ENCODE data around the gene SRD5A3. TPM values are rescaled to one million over a fixed set of nuclear protein-coding genes. Genes with fewer than 3 reads are reported as not detected.
"Not testable (repeated sequence)": the region's sequence is repeated elsewhere in the genome, so short reads cannot be mapped to it uniquely, and the experiment has no call there.

The SRD5A3 gene
- total RNA-seq, 1 donor from 2014 or later = 9.0 TPM

- FAIRE-seq (no peak), DNase-seq (ENCODE audit: low spot score in 2 of 2) (no peak)
Measured at GRCh38 chr4:55343887-55344286, 2.2 kb upstream of the SRD5A3 start.

GRCh38 chr4:55345054-55345453, 988 bp upstream of the SRD5A3 start:
- FAIRE-seq (no peak), DNase-seq (ENCODE audit: low spot score in 2 of 2) (no peak)

- DNase-seq (ENCODE audit: low spot score in 2 of 2) (no peak), FAIRE-seq (no peak)
Measured at GRCh38 chr4:55346851-55347255, 811 bp downstream of the SRD5A3 start.

- DNase-seq (ENCODE audit: low spot score in 2 of 2) = no peak
- FAIRE-seq = no peak
Measured at GRCh38 chr4:55347610-55348228, 1.7 kb downstream of the SRD5A3 start.

- no peak for DNase-seq (ENCODE audit: low spot score in 2 of 2)
- no peak for FAIRE-seq
Measured at GRCh38 chr4:55348466-55348865, 2.4 kb downstream of the SRD5A3 start.

- FAIRE-seq; DNase-seq (ENCODE audit: low spot score in 2 of 2): not testable (repeated sequence)
Measured at GRCh38 chr4:55350870-55351269, 4.8 kb downstream of the SRD5A3 start.

- FAIRE-seq (no peak), DNase-seq (ENCODE audit: low spot score in 2 of 2) (no peak)
Measured at GRCh38 chr4:55351824-55352223, 5.8 kb downstream of the SRD5A3 start.

GRCh38 chr4:55352726-55353125, 6.7 kb downstream of the SRD5A3 start:
- no peak for FAIRE-seq
- DNase-seq (ENCODE audit: low spot score in 2 of 2) = no peak

GRCh38 chr4:55353228-55353747, 7.2 kb downstream of the SRD5A3 start:
- DNase-seq (ENCODE audit: low spot score in 2 of 2) = not testable (repeated sequence)

GRCh38 chr4:55354648-55355047, 8.6 kb downstream of the SRD5A3 start:
- FAIRE-seq = no peak
- DNase-seq (ENCODE audit: low spot score in 2 of 2) = no peak

More at GRCh38 chr4:55353228-55353747, 7.2 kb downstream of the SRD5A3 start:
- not testable (repeated sequence) for FAIRE-seq

GRCh38 chr4:55355555-55355954, 9.5 kb downstream of the SRD5A3 start:
- FAIRE-seq (no peak), DNase-seq (ENCODE audit: low spot score in 2 of 2) (no peak)

- DNase-seq (ENCODE audit: low spot score in 2 of 2) (no peak), FAIRE-seq (no peak)
Measured at GRCh38 chr4:55356991-55357461, 11.0 kb downstream of the SRD5A3 start.

- no peak for FAIRE-seq
Measured at GRCh38 chr4:55358246-55358645, 12.2 kb downstream of the SRD5A3 start.

GRCh38 chr4:55358668-55359067, 12.6 kb downstream of the SRD5A3 start:
- no peak for FAIRE-seq
- no peak for DNase-seq (ENCODE audit: low spot score in 2 of 2)

More at GRCh38 chr4:55358246-55358645, 12.2 kb downstream of the SRD5A3 start:
- DNase-seq (ENCODE audit: low spot score in 2 of 2) = no peak

- FAIRE-seq = no peak
- DNase-seq (ENCODE audit: low spot score in 2 of 2) = no peak
Measured at GRCh38 chr4:55359397-55359916, 13.4 kb downstream of the SRD5A3 start.

- DNase-seq (ENCODE audit: low spot score in 2 of 2); FAIRE-seq: not testable (repeated sequence)
Measured at GRCh38 chr4:55362938-55363337, 16.9 kb downstream of the SRD5A3 start.

GRCh38 chr4:55363691-55364351, 17.8 kb downstream of the SRD5A3 start:
- no peak for FAIRE-seq

GRCh38 chr4:55364691-55365344, 18.8 kb downstream of the SRD5A3 start:
- DNase-seq (ENCODE audit: low spot score in 2 of 2) (no peak), FAIRE-seq (peak; percentile 64)

More at GRCh38 chr4:55363691-55364351, 17.8 kb downstream of the SRD5A3 start:
- no peak for DNase-seq (ENCODE audit: low spot score in 2 of 2)

- no peak for FAIRE-seq
- no peak for DNase-seq (ENCODE audit: low spot score in 2 of 2)
Measured at GRCh38 chr4:55365345-55365728, 19.3 kb downstream of the SRD5A3 start.

- FAIRE-seq = no peak
Measured at GRCh38 chr4:55366621-55367020, 20.6 kb downstream of the SRD5A3 start.

More at GRCh38 chr4:55366621-55367020, 20.6 kb downstream of the SRD5A3 start:
- no peak for DNase-seq (ENCODE audit: low spot score in 2 of 2)

Measured in frontal cortex (tissue), 4 donors.